Pericardium fibroblast (primary cell): Measurements from ENCODE around the gene KCNAB3. TPM values are rescaled to one million over a fixed set of nuclear protein-coding genes. Genes with fewer than 3 reads are reported as not detected.

ENCODE experiments used
- total RNA-seq: library from RNA; depleted of rRNA; stranded (reverse); fragments of >200 nt; gene quantifications from 2 replicates; pipeline ENCODE4 v1.2.3, GENCODE V29; 2015

Gene KCNAB3
- 0.23 TPM in 1 of 2 replicates, not detected in the other for total RNA-seq

DNA sequence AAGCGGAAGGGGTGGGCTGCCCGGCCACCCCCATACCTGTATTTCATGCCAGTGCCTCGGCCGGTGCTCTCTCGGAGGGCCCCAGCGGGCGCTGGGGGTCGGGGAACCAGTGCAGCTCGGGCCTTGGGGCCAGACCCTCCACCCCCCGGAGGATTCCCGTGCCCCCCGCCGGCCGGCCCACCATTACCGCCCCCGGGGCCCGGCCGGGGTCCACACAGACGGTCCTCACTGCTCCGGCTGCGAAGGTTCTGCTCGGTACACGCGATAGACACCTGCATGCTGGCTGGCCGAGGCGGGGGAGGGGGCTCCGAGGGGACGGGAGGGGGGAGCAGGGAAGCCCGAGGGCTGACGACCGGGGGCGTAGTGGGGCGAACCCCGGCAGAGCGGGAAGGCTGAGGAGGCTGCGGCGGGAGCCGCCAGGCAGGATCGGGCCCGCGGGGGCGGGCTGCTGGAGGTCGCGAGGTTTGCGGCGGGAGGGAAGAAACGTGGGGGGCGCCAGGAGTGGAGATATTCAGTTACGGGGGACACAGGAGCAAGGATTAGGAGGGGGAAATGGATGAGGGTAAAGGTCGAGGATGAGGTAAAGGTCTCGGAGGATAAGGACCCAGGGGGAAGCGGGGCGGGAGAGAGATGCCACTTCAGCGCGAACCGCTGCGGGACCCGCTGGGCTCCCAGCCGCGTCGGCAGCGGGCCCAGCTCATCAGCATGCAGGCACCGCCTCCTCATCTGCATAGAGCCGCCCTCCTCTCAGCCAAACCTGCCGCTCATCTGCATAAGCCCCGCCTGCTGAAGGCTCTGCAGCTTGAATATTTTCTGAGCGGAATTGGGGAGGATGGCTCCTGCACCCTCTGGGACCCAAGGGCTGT, at the start of gene KCNAB3:
KCNAB3 (minus strand) TSS at position 699 of the 866 bp plus-strand sequence; CDS start at position 278, 421 bp downstream.

DNA sequence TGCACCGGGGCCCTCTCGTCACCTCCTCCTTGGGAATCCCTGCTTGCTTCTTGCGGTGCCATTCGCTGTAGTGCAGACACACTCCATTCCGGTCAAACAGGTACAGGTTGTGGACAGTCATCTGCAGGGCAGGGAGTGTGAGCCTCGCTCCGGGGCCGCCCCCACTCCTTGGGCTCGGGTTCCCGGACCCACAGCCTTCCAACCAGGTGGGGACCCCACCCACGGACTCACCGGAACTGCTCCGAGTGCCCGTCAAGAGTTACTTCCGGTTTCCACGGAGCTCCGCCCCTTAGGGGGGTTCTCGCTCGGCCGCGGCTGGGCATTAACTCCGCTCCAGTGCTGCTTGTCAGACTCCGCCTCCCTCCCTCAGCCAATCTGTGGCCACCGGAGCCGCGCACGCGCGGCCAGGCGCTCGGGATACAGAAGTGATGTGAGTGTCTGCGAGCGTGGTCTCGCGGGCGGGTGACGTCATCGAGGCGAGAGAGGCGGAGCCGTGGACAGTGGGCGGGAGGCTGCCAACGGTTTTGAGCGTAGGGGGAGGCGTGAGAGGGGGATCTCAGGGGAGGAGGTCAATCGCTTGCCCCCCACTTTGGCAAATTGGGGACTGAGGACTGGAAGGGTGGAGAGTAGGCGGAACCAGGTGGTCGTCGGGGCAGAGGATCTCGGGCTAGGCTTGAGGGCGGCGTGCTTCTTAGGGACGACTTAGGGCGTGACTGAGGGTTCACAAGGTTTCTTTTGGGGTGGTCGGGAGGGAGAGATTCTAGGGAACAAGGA, 2.2 kb upstream of the KCNAB3 start, which contains the start of the genes CNTROB and TRAPPC1:
CNTROB (plus strand) TSS at position 498 of the 774 bp plus-strand sequence. CDS start 874 bp downstream, outside the sequence.
TRAPPC1 (minus strand) TSS at position 238 of the 774 bp plus-strand sequence; CDS start at position 121, 117 bp downstream.

DNA sequence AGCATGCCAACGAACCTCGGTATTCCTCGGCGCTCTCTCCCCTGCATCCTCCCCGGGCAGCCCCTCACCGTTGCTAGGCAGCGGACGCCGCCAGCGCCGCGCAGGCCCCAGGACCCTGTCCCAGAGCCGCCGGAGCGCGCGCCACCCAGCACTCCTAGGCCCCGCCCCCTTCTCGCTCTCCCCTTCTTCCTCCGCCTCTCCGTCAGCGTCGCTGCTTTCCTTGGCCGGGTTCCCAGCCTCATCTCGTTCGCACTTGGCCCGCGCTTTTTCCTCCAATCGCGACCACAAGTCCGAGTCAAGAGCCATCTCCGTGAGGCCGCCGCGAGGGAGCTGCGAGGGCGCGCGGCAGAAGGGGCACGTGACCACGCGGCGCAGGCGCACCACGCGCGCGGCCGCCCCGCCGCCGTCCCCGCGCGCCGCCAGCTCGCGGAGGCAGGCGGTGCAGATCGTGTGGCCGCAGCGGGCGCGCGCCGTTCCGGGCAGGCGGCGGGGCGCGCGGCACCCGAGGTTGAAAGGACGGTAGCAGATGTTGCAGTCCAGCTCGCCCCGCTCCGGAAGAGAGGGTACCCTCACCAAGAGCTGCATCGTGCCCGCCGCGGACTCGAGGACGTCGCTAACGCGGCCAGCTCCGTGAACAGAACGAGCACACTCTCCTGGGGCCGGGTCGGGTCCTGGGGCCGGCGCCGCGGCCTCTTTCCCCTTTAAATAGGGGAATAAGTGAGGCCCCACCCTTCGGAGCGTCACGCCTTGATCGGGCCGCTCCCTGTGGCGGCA, 13.9 kb downstream of the KCNAB3 start, which contains the start of gene RNF227:
RNF227 (minus strand) TSS at position 679 of the 774 bp plus-strand sequence; CDS start at position 585, 94 bp downstream.

DNA sequence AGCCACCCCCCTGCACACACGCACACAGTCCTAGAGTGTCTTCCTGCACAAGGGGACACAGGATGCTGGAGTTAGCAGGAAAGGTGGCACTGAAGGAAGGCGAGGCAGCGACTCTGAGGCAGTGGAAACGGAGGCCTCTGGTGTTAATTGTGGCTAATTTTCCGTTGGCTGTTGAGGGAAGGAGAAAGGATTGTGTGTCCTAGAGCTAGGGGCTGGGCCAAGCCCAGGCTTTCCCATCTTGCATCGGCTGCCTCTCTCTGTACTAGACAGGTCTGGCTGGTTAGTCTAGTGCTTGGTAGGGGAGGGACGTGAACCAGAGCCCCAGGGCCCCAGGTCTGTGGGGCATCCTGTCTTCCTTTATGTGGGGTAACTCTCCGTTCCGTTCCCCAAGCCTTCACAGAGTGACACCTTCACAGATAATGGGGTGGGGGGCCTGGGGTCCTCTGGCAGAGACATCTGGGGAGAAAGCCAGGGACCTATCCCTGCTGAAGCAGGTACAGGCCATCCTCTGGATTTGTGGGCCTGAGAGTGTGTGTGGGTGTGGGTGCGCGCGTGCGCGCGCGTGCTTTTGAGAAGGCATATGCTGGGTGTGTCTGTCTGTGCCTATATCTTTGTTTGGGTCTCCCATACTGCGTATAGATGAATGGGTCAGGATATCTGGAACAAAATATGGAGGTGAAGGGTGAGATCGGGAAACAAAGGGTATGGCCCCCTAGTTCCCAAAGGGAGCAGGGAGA, 41.3 kb downstream of the KCNAB3 start, which contains the start of gene CHD3:
CHD3 (plus strand) TSS at position 606 of the 737 bp plus-strand sequence. CDS start 212 bp downstream, outside the sequence.

Other genes starting within 250 kb of the KCNAB3 start
- gene TP53, start 242.4 kb downstream of the KCNAB3 start, total RNA-seq, result 44.9 and 63.2 TPM in 2 replicates
- gene WRAP53, start 241.4 kb downstream of the KCNAB3 start, total RNA-seq, result 3.3 and 6.8 TPM in 2 replicates
- gene EFNB3, start 224.7 kb downstream of the KCNAB3 start, total RNA-seq, result 3.3 and 4.9 TPM in 2 replicates
- gene DNAH2, start 212.1 kb downstream of the KCNAB3 start, total RNA-seq, result 0.26 and 1.1 TPM in 2 replicates
- gene KDM6B, start 95.6 kb downstream of the KCNAB3 start, total RNA-seq, result 2.9 and 9.8 TPM in 2 replicates
- 7.8 and 67.0 TPM in 2 replicates for gene TMEM88, start 74.8 kb downstream of the KCNAB3 start, total RNA-seq
- 83.2 and 132 TPM in 2 replicates for gene NAA38, start 72.3 kb downstream of the KCNAB3 start, total RNA-seq
- 5.5 and 5.7 TPM in 2 replicates for gene CYB5D1, start 71.9 kb downstream of the KCNAB3 start, total RNA-seq
- gene CHD3, start 41.1 kb downstream of the KCNAB3 start, total RNA-seq, result 77.5 and 82.6 TPM in 2 replicates
- gene RNF227, start 13.6 kb downstream of the KCNAB3 start, total RNA-seq, result 1.6 and 9.0 TPM in 2 replicates
- gene TRAPPC1, start 2.1 kb upstream of the KCNAB3 start, total RNA-seq, result 54.7 and 64.3 TPM in 2 replicates
- 14.1 and 15.2 TPM in 2 replicates for gene CNTROB, start 2.4 kb upstream of the KCNAB3 start, total RNA-seq
- gene GUCY2D, start 72.8 kb upstream of the KCNAB3 start, total RNA-seq, result 0.12 TPM in 1 of 2 replicates, not detected in the other
- 0.85 TPM in 1 of 2 replicates, not detected in the other for gene ALOX15B, start 109.2 kb upstream of the KCNAB3 start, total RNA-seq
- gene ALOX12B, start 157.9 kb upstream of the KCNAB3 start, total RNA-seq, result not detected in 2 replicates
- gene ALOXE3, start 188.7 kb upstream of the KCNAB3 start, total RNA-seq, result not detected in 2 replicates
- 0.26 and 0.35 TPM in 2 replicates for gene HES7, start 194.2 kb upstream of the KCNAB3 start, total RNA-seq
- 45.6 and 51.1 TPM in 2 replicates for gene PER1, start 222.5 kb upstream of the KCNAB3 start, total RNA-seq
- 6.0 and 10.8 TPM in 2 replicates for gene VAMP2, start 233.1 kb upstream of the KCNAB3 start, total RNA-seq
- 9.6 and 16.7 TPM in 2 replicates for gene TMEM107, start 246.5 kb upstream of the KCNAB3 start, total RNA-seq